Endothelial cell of umbilical vein (primary cell): ENCODE results near the gene RAB35. TPM values are rescaled to one million over a fixed set of nuclear protein-coding genes. Genes with fewer than 3 reads are reported as not detected.

Source experiments
- BruUV-seq: library from RNA; stranded (reverse); fragments of 400-500 nt; replicated peaks from 2 replicates; lab custom pipeline; 2021; lab: Mats Ljungman, UMichigan
- CTCF ChIA-PET: fragments of 300-600, 350-600 bp; sonication (Branson Sonifier 250); formaldehyde crosslinking; loops from one replicate; lab custom pipeline; 2021; ENCODE audit warnings: antibody characterized with exemption, inconsistent platforms; lab: Charles Lee
- POLR2A ChIA-PET: fragments of 300-600, 350-600 bp; sonication (Branson Sonifier 250); formaldehyde crosslinking; loops from one replicate; lab custom pipeline; 2021; ENCODE audit warnings: antibody characterized with exemption, inconsistent platforms; lab: Charles Lee
- DNase-seq: peaks from one replicate; pipeline ENCODE4 v3.0.0-alpha.2; 2011; ENCODE audit warnings: low read depth, low spot score
- FAIRE-seq: peaks from 2 replicates; lab custom pipeline; 2011; peaks lifted over from hg19 to GRCh38; lab: Jason Lieb, UNC
- H2AFZ ChIP-seq: 2 replicates; pipeline ENCODE4 v1.6.0; 2012; ENCODE audit warnings: low read depth, low read length, control low read depth, inconsistent platforms
- H3K27ac ChIP-seq: 2 replicates; pipeline ENCODE4 v1.5.1; 2011; ENCODE audit warnings: low read depth, mild to moderate bottlenecking, control low read depth, low read length, moderate library complexity; ENCODE audit not compliant: insufficient read depth
- H3K27me3 ChIP-seq, 2 experiments: 2 replicates each; pipeline versions ENCODE4 v1.6.0 to v1.6.1; 2011; ENCODE audit warnings: low read length in 2 of 2, mixed read lengths in 1 of 2; ENCODE audit not compliant: control insufficient read depth in 2 of 2, insufficient read depth in 2 of 2
- H3K36me3 ChIP-seq, 2 experiments: 2 replicates in 1 of 2; 3 replicates in 1 of 2; pipeline ENCODE4 v1.5.1; 2011; ENCODE audit warnings: low read length in 2 of 2, mild to moderate bottlenecking in 1 of 2, moderate library complexity in 1 of 2; ENCODE audit not compliant: control insufficient read depth in 2 of 2, insufficient read depth in 2 of 2; ENCODE audit errors: extremely low read depth in 1 of 2
- H3K4me1 ChIP-seq: 3 replicates; pipeline ENCODE4 v1.5.1; 2011; ENCODE audit warnings: mild to moderate bottlenecking, low read length; ENCODE audit not compliant: control insufficient read depth, insufficient read depth; ENCODE audit errors: extremely low read depth
- H3K4me2 ChIP-seq: 2 replicates; pipeline ENCODE4 v1.6.1; 2011; ENCODE audit warnings: low read length, control low read depth, mixed read lengths; ENCODE audit not compliant: insufficient read depth
- H3K4me3 ChIP-seq, 3 experiments: fragments of 200-600 bp in 1 of 3; sonication (generic), shearing (Covaris generic) in 1 of 3; replicated peaks in 1 of 3; 2 replicates each; pipeline ENCODE4 v1.5.1; 2011 to 2016; ENCODE audit warnings: control low read depth in 3 of 3, low read length in 3 of 3, mild to moderate bottlenecking in 2 of 3, inconsistent platforms in 1 of 3, low read depth in 1 of 3, moderate library complexity in 1 of 3; ENCODE audit not compliant: insufficient read depth in 1 of 3
- H3K79me2 ChIP-seq: 2 replicates; pipeline ENCODE4 v1.6.0; 2012; ENCODE audit warnings: low read length, inconsistent platforms; ENCODE audit not compliant: control insufficient read depth, insufficient read depth
- H3K9ac ChIP-seq: replicated peaks from 2 replicates; pipeline ENCODE3; 2011; ENCODE audit warnings: low read length, control low read depth; ENCODE audit not compliant: insufficient read depth; ENCODE audit errors: extremely low read depth
- H3K9me1 ChIP-seq: replicated peaks from 3 replicates; pipeline ENCODE4 v1.6.0; 2011; ENCODE audit warnings: mild to moderate bottlenecking, low read length; ENCODE audit not compliant: control insufficient read depth, insufficient read depth; ENCODE audit errors: extremely low read depth
- H3K9me3 ChIP-seq: replicated peaks from 2 replicates; pipeline ENCODE4 v1.5.1; 2012; ENCODE audit warnings: low read length, inconsistent platforms; ENCODE audit not compliant: control insufficient read depth, insufficient read depth
- H4K20me1 ChIP-seq: replicated peaks from 2 replicates; pipeline ENCODE3; 2011; ENCODE audit warnings: mild to moderate bottlenecking, low read length; ENCODE audit not compliant: control insufficient read depth, insufficient read depth; ENCODE audit errors: extremely low read depth
- CTCF ChIP-seq, 2 donors: IDR thresholded peaks; 1 replicate in 1 of 2; 2 replicates in 1 of 2; pipeline ENCODE4 v1.5.1; 2011; ENCODE audit warnings: low read length in 2 of 2, mild to moderate bottlenecking in 2 of 2, moderate library complexity in 2 of 2, control low read depth in 1 of 2, inconsistent platforms in 1 of 2, low read depth in 1 of 2; ENCODE audit not compliant: insufficient read depth in 1 of 2; ENCODE audit errors: extremely low read depth in 1 of 2
- EZH2 ChIP-seq: IDR thresholded peaks from 2 replicates; pipeline ENCODE4 v1.6.1; 2012; ENCODE audit warnings: borderline replicate concordance, low read depth, mild to moderate bottlenecking, moderate library complexity, low read length, inconsistent platforms; ENCODE audit not compliant: severe bottlenecking
- FOS ChIP-seq: IDR thresholded peaks from 2 replicates; pipeline ENCODE4 v1.6.1; 2011; ENCODE audit warnings: mild to moderate bottlenecking, low read length, moderate library complexity, borderline replicate concordance; ENCODE audit not compliant: insufficient read depth
- GATA2 ChIP-seq: IDR thresholded peaks from 2 replicates; pipeline ENCODE4 v1.7.0; 2011; ENCODE audit warnings: low read depth, mild to moderate bottlenecking, moderate library complexity, mixed read lengths, low read length; ENCODE audit not compliant: insufficient read length, insufficient read depth
- JUN ChIP-seq: IDR thresholded peaks from 2 replicates; pipeline ENCODE4 v1.6.1; 2011; ENCODE audit warnings: borderline replicate concordance, low read depth; ENCODE audit not compliant: insufficient read length, insufficient read depth
- MAX ChIP-seq: IDR thresholded peaks from 2 replicates; pipeline ENCODE4 v1.6.1; 2011; ENCODE audit not compliant: insufficient read depth, insufficient read length
- MYC ChIP-seq: IDR thresholded peaks from one replicate; pipeline ENCODE4 v1.6.1; 2011; ENCODE audit warnings: mild to moderate bottlenecking, low read depth, low read length
- POLR2A ChIP-seq: IDR thresholded peaks from 2 replicates; pipeline ENCODE4 v1.6.1; 2012; ENCODE audit warnings: low read depth, mild to moderate bottlenecking, control low read depth, low read length
- POLR2AphosphoS5 ChIP-seq: IDR thresholded peaks from 2 replicates; pipeline ENCODE4 v1.6.1; 2012; ENCODE audit warnings: low read depth, mild to moderate bottlenecking, control low read depth, low read length, moderate library complexity; ENCODE audit not compliant: insufficient read depth
- dilution Hi-C: fragments of 300-500 bp; cut with MboI; formaldehyde crosslinking; loops from one replicate; pipeline ENCODE4 v1.15.0; 2019; ENCODE audit warnings: low sequenced_read_pairs; ENCODE audit not compliant: extremely low pct_ligation_motif_present
- intact Hi-C: fragments of 100-400 bp; cut with micrococcal nuclease; formaldehyde crosslinking; loops from one replicate; pipeline ENCODE4 v1.10.0; 2022
- polyA plus RNA-seq, 4 experiments: library from polyadenylated mRNA; depleted of rRNA in 3 of 4; stranded (reverse) in 3 of 4; unstranded in 1 of 4; fragments of >200 nt; gene quantifications; 2 replicates each; pipeline versions ENCODE4 v1.2.1 to v1.2.3, GENCODE V29; 2011 to 2012; ENCODE audit warnings: missing spikeins in 1 of 4
- total RNA-seq: library from RNA; stranded (reverse); gene quantifications from 2 replicates; pipeline ENCODE4 v1.2.3, GENCODE V29; 2021

Gene RAB35
- total and polyA plus RNA-seq, 2 donors (not counting 3 experiments of a cell fraction or from before 2014, with no cell fraction given) = 70.5 to 80.3 TPM

GRCh38 chr12:120075034-120075616 lies 41.4 kb downstream of the RAB35 start:
- FAIRE-seq = no peak
- CTCF ChIA-PET = no interaction called here
- no peaks in the 10 kb centered on the region for H3K9me3 ChIP-seq

More at GRCh38 chr12:120075034-120075616, 41.4 kb downstream of the RAB35 start:
- POLR2A ChIA-PET = no interaction called here
- dilution Hi-C loops (no loop called here), intact Hi-C loops (no loop called here)
- Histone ChIP-seq H2AFZ (no peak overlapping the region), H4K20me1 (no peaks in the 10 kb centered on the region), H3K4me1 (no peaks in the 10 kb centered on the region), H3K9me1 (no peaks in the 10 kb centered on the region), H3K79me2 (no peaks in the 10 kb centered on the region), H3K36me3 (no peaks in the 10 kb centered on the region), H3K27ac (no peak overlapping the region), H3K4me2 (no peak overlapping the region), H3K4me3 (no peak overlapping the region), H3K9ac (no peak overlapping the region), H3K27me3 (peaks cover 0 to 3% of the 10 kb centered on the region in 2 experiments)
- BruUV-seq = no TSS peak
- DNase-seq = no peak
- TF ChIP-seq CTCF (IDR thresholded peaks at IDR 0.05; ENCODE audit: extremely low read depth in 1 of 2, insufficient read depth in 1 of 2, low read depth in 1 of 2, low read length in 2 of 2) (no peak), EZH2 (no peak), MAX (no peak), POLR2A (no peak), GATA2 (no peak), JUN (no peak), MYC (no peak), FOS (no peak), POLR2AphosphoS5 (no peak)
